Aorta (tissue), 5 donors: Measurements from ENCODE around the gene GSTA4. TPM values are rescaled to one million over a fixed set of nuclear protein-coding genes. Genes with fewer than 3 reads are reported as not detected.
A peak's percentile ranks its signal among the peaks of the same experiment; 100 is the strongest.

ENCODE experiments used
- ATAC-seq: fragments of 200-7000 bp; cut with Tn5 transposase; one replicate; pipeline ENCODE4 v1.9.1; 2022; ENCODE audit warnings: moderate library complexity; ENCODE audit not compliant: low FRiP score
- DNase-seq, 2 donors: peaks; one replicate each; pipeline ENCODE4 v3.0.0-alpha.2; 2020
- H3K27ac ChIP-seq, 2 donors: one replicate each; pipeline ENCODE4 v1.5.1; 2013; ENCODE audit warnings: low read length in 2 of 2, mild to moderate bottlenecking in 2 of 2, moderate library complexity in 2 of 2, control low read depth in 1 of 2, inconsistent platforms in 1 of 2, low read depth in 1 of 2
- H3K27me3 ChIP-seq, 2 donors: one replicate each; pipeline ENCODE4 v1.6.1; 2013; ENCODE audit warnings: control low read depth in 1 of 2, low read length in 1 of 2, mild to moderate bottlenecking in 1 of 2, moderate library complexity in 1 of 2; ENCODE audit not compliant: insufficient read depth in 2 of 2, control insufficient read depth in 1 of 2
- H3K36me3 ChIP-seq, 2 donors: one replicate each; pipeline ENCODE4 v1.6.1; 2013; ENCODE audit warnings: control low read depth in 1 of 2, low read length in 1 of 2, mild to moderate bottlenecking in 1 of 2; ENCODE audit not compliant: insufficient read depth in 2 of 2, control insufficient read depth in 1 of 2
- H3K4me1 ChIP-seq, 2 donors: one replicate each; pipeline ENCODE4 v1.6.1; 2013; ENCODE audit warnings: low read length in 2 of 2, control low read depth in 1 of 2, mild to moderate bottlenecking in 1 of 2, moderate library complexity in 1 of 2; ENCODE audit not compliant: insufficient read depth in 2 of 2, control insufficient read depth in 1 of 2
- H3K4me3 ChIP-seq, 2 donors: one replicate each; pipeline ENCODE4 v1.5.1; 2013; ENCODE audit warnings: low read length in 2 of 2, control low read depth in 1 of 2, mild to moderate bottlenecking in 1 of 2
- H3K9me3 ChIP-seq: one replicate; pipeline ENCODE4 v1.6.1; 2013; ENCODE audit warnings: mild to moderate bottlenecking, low read length; ENCODE audit not compliant: control insufficient read depth
- WGBS, 2 donors: extraction: QIAGEN DNeasy Blood & Tissue Kit; methylation state at CpG; one replicate each; pipeline ENCODE4 v1.1.7; 2013; 5-methylcytosine and 5-hydroxymethylcytosine counted together
- intact Hi-C, 2 donors: fragments of 100-400 bp; cut with DNase I; formaldehyde crosslinking; loops; one replicate each; pipeline versions ENCODE4 v1.14.2 to v1.15.0; 2022
- polyA plus RNA-seq, 2 donors: library from polyadenylated mRNA; stranded (reverse); fragments of 200-250 nt; gene quantifications; one replicate each; pipeline ENCODE4 v1.2.3, GENCODE V29; 2013
- total RNA-seq, 2 donors: library from RNA; stranded (reverse); fragmentation: NEBNext Ultra II Directional; extraction: Animal tissue kit (Norgen Biotek cat#: 25700); gene quantifications; one replicate each; pipeline ENCODE4 v1.2.1, GENCODE V29; 2021
- donor health status: healthy with polysubstance abuse.
- donor health status: Bipolar disorder and iron deficiency.
- donor health status: DM: no; HTN: no; CAD: no.
- donor health status: DM: no; HTN: no; CAD: no.
- donor health status: DM: yes; HTN: yes; CAD: no.

GSTA4 gene
- total and polyA plus RNA-seq, 4 donors, result 18.8 to 31.9 (median 20.0) TPM

- no peak overlapping the region for H3K4me3 ChIP-seq
- H3K27me3 ChIP-seq, result no peaks in the 10 kb centered on the region
- peaks cover 0 to 4% of the 10 kb centered on the region in 2 donors for H3K36me3 ChIP-seq
- H3K27ac ChIP-seq, result no peak overlapping the region
- no peaks in the 10 kb centered on the region for H3K9me3 ChIP-seq
- H3K4me1 ChIP-seq, result no peaks in the 10 kb centered on the region
- no peak for ATAC-seq
- 92% methylated on average over 1 of the region's 1 CpG for WGBS, 2 donors
- DNase-seq, result no peak
- intact Hi-C loops, result no loop called here
Observed at GRCh38 chr6:53023323-53023722, 28.2 kb upstream of the GSTA4 start.

GRCh38 chr6:53020005-53020744 lies 25.1 kb upstream of the GSTA4 start:
- Histone ChIP-seq H3K27ac (no peak overlapping the region), H3K9me3 (no peaks in the 10 kb centered on the region), H3K4me3 (no peak overlapping the region), H3K4me1 (no peaks in the 10 kb centered on the region), H3K36me3 (peaks cover 0 to 9% of the 10 kb centered on the region in 2 donors), H3K27me3 (no peaks in the 10 kb centered on the region)
- intact Hi-C loops, result no loop called here
- DNase-seq, result no peak
- 66% methylated on average over 3 of the region's 3 CpGs for WGBS, 2 donors
- no peak for ATAC-seq

- WGBS, 2 donors, result 86 to 91% methylated on average over 2 of the region's 2 CpGs
- Histone ChIP-seq H3K4me3 (no peak overlapping the region), H3K36me3 (peaks cover 0 to 8% of the 10 kb centered on the region in 2 donors), H3K4me1 (peaks cover 0 to 4% of the 10 kb centered on the region in 2 donors), H3K9me3 (no peaks in the 10 kb centered on the region), H3K27ac (no peak overlapping the region), H3K27me3 (no peaks in the 10 kb centered on the region)
- intact Hi-C loops, result no loop called here
- DNase-seq (no peak), ATAC-seq (no peak)
Observed at GRCh38 chr6:53018446-53018845, 23.4 kb upstream of the GSTA4 start.

- DNase-seq (no peak), ATAC-seq (no peak)
- H3K4me1 ChIP-seq, result peaks cover 2 to 4% of the 10 kb centered on the region in 2 donors
- H3K27me3 ChIP-seq, result no peaks in the 10 kb centered on the region
- intact Hi-C loops, result loop anchor here in 1 of 2 donors (2.0 kb wide), 1 partner anchor 29 kb away; no protein-coding TSS in a partner anchor
- H3K9me3 ChIP-seq, result no peaks in the 10 kb centered on the region
- H3K36me3 ChIP-seq, result peaks cover 0 to 14% of the 10 kb centered on the region in 2 donors
- WGBS, 2 donors, result 94 to 95% methylated on average over 1 of the region's 1 CpG
- H3K4me3 ChIP-seq, result no peak overlapping the region
- H3K27ac ChIP-seq, result no peak overlapping the region
Observed at GRCh38 chr6:53015486-53015885, 20.4 kb upstream of the GSTA4 start.

- no peak for DNase-seq
- intact Hi-C loops, result loop anchor here (2.0 to 5.0 kb wide), 2 partner anchors 30 to 43 kb away; no protein-coding TSS in a partner anchor
- WGBS, 2 donors, result 3 to 7% methylated on average over 1 of the region's 1 CpG
- peak overlapping the region; percentile 36 to 48 for H3K27ac ChIP-seq
- no peak for ATAC-seq
- no peak overlapping the region for H3K4me3 ChIP-seq
- no peaks in the 10 kb centered on the region for H3K27me3 ChIP-seq
- no peaks in the 10 kb centered on the region for H3K9me3 ChIP-seq
- H3K36me3 ChIP-seq, result peaks cover 0 to 19% of the 10 kb centered on the region in 2 donors
- peaks cover 2 to 4% of the 10 kb centered on the region in 2 donors for H3K4me1 ChIP-seq
Observed at GRCh38 chr6:53014744-53015143, 19.7 kb upstream of the GSTA4 start.

GRCh38 chr6:53014063-53014462 lies 19.0 kb upstream of the GSTA4 start:
- Histone ChIP-seq H3K4me1 (peaks cover 2 to 4% of the 10 kb centered on the region in 2 donors), H3K4me3 (no peak overlapping the region), H3K27me3 (no peaks in the 10 kb centered on the region), H3K9me3 (no peaks in the 10 kb centered on the region), H3K27ac (peak overlapping the region; percentile 92 to 93), H3K36me3 (peaks cover 0 to 19% of the 10 kb centered on the region in 2 donors)
- ATAC-seq (peak; percentile 84), DNase-seq (no peak)
- intact Hi-C loops, result loop anchor here (2.0 to 5.0 kb wide), 2 partner anchors 31 to 43 kb away; no protein-coding TSS in a partner anchor

- H3K4me1 ChIP-seq, result peaks cover 2 to 4% of the 10 kb centered on the region in 2 donors
- peak overlapping the region in 1 of 2 donors; percentile 19 for H3K27ac ChIP-seq
- no peak for ATAC-seq
- H3K27me3 ChIP-seq, result no peaks in the 10 kb centered on the region
- H3K4me3 ChIP-seq, result no peak overlapping the region
- DNase-seq, result no peak
- intact Hi-C loops, result loop anchor here in 1 of 2 donors (5.0 kb wide), 1 partner anchor 45 kb away; no protein-coding TSS in a partner anchor
- no peaks in the 10 kb centered on the region for H3K9me3 ChIP-seq
- peaks cover 0 to 16% of the 10 kb centered on the region in 2 donors for H3K36me3 ChIP-seq
- 80 to 92% methylated on average over 1 of the region's 1 CpG for WGBS, 2 donors
Observed at GRCh38 chr6:53011979-53012378, 16.9 kb upstream of the GSTA4 start.

GRCh38 chr6:53010504-53010903 lies 15.4 kb upstream of the GSTA4 start:
- Histone ChIP-seq H3K9me3 (no peaks in the 10 kb centered on the region), H3K27ac (no peak overlapping the region), H3K27me3 (no peaks in the 10 kb centered on the region), H3K4me3 (no peak overlapping the region), H3K4me1 (peaks cover 2 to 4% of the 10 kb centered on the region in 2 donors), H3K36me3 (peaks cover 0 to 16% of the 10 kb centered on the region in 2 donors)
- 95 to 96% methylated on average over 1 of the region's 1 CpG for WGBS, 2 donors
- no peak for ATAC-seq
- no peak for DNase-seq
- intact Hi-C loops, result loop anchor here in 1 of 2 donors (5.0 kb wide), 1 partner anchor 47 kb away; no protein-coding TSS in a partner anchor

GRCh38 chr6:53009511-53009910 lies 14.4 kb upstream of the GSTA4 start:
- H3K9me3 ChIP-seq, result no peaks in the 10 kb centered on the region
- H3K36me3 ChIP-seq, result peaks cover 0 to 18% of the 10 kb centered on the region in 2 donors
- DNase-seq (no peak), ATAC-seq (no peak)
- no peak overlapping the region for H3K27ac ChIP-seq
- H3K4me1 ChIP-seq, result peaks cover 1 to 2% of the 10 kb centered on the region in 2 donors
- 84 to 89% methylated on average over 3 of the region's 3 CpGs for WGBS, 2 donors
- intact Hi-C loops, result no loop called here
- H3K4me3 ChIP-seq, result no peak overlapping the region
- H3K27me3 ChIP-seq, result no peaks in the 10 kb centered on the region
